Measurements from ENCODE around the gene CLCN5.

Gene CLCN5

DNA sequence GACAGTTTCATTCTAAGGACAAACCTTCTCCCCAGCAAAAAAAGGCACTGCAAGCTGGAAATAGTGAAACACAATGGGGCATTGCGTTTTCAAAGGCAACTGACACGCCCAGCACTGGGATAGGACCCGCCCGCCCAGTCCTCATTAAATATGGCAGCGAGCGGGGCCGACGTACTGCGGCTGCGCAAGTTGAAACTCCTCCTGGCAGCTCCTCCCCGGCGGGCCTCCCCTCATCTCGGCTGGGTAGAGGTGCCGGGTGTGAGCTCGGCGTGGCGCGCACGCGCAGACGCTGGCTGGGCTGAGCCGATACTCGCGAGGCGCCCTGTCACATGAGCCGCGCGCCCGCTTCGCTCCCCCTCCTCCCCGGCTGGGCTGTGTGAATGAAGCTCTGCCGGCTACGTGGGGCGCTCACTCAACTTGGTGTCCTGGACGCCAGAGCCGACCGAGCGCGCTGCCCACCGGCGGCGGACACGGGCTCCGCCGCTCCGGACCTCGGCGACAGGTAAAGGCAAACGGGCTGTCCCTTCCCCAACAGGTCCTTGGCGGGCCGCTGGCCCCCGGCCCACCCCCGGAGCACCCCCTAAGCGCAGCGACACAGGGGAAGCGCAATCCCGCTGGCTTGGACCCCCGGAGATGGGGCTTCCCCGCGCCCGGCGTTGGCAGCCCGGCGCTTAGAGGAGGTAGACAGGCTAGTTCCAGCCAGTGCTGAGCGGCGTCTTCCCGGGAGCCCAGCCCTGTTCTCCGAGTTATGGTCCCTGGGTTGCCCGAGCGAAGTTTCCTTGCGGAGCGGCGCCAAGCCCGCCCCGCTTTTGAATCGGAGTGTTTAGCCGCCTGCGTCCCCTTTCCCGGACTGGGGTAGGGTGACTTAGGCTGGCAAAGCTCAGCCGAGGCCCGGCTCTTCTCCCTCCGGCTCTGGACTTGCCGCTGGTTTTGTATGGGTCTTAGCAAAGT is at the start of gene CLCN5:
CLCN5 (plus strand) TSS at position 306 of the 951 bp plus-strand sequence. CDS start 2,703 bp downstream, outside the sequence.
- peak; percentile 83 for DNase-seq (ENCODE audit: low read depth)

DNA sequence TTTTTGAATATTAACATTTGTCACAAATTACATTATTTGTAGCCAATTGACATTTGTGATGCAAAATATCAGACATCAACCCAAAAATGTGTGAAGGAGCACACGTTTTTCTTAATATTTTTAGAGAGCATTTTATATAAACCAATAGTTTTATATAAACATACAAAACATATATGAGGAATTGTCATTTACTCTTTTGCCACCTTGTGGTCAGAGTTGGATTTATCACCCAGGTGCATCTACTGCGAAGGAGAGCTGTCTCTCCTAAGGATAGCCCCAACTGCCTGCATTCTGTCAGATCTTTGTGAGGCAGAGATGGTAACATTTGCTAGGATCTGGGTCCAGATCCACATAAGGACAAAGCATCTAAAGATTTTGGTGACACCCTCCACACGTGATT is 45.6 kb upstream of the CLCN5 start:
- no peak for DNase-seq (ENCODE audit: low read depth)

DNA sequence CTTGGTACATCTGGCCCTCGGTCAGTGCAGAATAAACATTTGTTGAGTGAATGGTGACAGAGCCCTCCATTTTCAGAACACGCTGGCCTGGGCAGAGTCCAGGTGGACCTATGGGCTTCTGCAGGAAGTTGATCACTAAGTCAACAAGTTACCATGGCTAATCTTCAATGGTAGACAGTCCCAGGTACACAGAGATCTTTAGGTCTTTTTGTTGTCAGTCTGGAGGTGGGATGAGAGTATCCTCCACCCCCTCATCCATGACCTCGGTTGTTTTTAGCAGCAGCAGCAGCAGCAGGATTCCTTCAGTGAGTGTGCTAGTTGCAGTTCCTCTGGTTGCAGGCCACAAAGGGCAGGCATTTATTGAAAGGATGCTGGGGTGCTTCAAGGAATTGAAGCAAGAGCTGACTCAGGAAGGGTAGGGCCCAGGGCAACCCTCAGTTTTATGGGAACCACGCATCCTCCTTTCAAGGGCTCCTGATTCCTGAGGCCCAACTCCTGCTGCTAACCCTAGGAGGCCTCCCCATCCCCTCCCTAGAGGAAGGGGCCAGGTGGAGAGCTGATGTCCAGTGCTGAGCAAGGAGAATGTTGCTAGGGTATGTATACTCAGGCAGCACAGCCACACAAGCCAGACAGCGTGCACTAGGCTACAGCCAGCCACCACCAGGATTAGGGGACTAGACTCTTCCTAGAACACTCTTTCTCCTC is 44.8 kb upstream of the CLCN5 start:
- no peak for DNase-seq (ENCODE audit: low read depth)

DNA sequence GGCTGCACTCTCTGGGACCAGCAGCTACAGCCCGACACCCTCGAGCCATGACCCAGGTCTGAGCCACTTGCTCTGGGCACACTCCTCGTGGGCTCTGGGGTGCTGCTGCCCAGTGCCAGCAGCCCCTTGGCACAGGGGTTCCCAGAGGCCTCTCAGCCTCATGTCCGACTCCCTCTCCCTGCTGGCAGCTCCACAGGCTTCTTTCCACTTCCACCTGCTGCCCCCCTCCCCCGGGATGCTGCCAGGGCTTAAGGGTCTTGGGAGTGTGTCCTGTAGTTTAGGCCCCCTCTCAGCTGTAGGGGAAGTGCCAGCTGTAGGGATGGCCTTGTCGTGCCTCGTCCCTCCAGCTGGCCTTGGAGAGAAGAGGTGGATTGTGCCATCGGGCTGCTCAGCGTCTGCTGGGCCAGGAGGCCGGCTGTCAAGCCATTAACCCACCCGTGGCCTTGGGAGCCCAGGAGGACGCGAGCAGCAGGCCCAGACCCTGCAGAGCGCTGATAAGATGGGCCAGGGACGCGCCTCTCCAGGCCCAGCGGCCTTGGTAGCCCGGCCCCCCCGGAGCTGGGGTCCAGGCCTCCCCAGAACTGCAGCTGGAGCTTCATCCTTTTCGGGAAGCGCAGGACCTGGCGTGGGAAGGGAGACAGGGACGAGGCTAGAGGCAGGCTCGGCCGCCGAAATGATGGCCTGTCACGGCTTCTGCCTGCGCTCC is 44.1 kb upstream of the CLCN5 start:
- DNase-seq (ENCODE audit: low read depth), result no peak

DNA sequence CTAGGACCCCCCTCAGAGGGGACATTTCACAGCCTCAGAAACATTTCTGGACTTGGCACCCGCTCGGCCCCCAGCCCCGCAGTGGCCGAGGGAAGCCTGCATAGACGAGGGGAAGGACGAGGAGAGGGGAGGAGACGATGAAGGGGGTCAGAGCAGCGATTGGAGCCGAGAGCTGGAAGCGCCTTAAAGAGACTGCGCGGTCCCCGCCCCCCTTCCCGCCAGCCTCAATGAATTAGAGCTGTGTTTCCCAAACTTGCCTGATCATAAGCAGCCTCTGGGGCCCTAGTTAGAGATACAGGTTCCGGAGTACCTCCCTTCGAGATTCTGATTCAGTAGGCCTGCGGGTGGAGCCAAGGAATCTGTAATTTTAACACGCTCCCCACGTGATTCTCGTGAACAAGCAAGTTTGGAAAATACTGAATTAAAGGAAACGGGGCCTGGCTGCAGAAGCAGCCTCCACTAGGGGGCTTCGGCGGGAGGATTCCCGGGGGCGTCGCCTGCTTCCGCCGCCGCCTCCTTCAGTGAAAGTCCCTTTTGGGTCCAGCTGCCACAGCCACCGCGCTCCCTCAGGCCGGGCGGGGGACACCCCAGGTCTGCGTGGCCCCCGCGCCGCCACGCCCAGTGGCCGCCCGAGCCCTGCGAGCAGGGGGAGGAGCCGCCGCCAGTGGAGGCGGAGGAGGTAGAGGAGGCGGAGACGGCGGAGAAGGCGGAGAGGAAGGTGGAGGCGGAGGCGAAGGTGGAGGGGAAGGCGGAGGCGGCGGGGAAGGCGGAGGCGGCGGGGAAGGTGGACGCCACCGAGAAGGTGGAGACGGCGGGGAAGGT is 43.4 kb upstream of the CLCN5 start, which contains the start of gene USP27X:
USP27X (plus strand) TSS at position 651 of the 822 bp plus-strand sequence. CDS start 824 bp downstream, outside the sequence.
- peak; percentile 49 for DNase-seq (ENCODE audit: low read depth)

DNA sequence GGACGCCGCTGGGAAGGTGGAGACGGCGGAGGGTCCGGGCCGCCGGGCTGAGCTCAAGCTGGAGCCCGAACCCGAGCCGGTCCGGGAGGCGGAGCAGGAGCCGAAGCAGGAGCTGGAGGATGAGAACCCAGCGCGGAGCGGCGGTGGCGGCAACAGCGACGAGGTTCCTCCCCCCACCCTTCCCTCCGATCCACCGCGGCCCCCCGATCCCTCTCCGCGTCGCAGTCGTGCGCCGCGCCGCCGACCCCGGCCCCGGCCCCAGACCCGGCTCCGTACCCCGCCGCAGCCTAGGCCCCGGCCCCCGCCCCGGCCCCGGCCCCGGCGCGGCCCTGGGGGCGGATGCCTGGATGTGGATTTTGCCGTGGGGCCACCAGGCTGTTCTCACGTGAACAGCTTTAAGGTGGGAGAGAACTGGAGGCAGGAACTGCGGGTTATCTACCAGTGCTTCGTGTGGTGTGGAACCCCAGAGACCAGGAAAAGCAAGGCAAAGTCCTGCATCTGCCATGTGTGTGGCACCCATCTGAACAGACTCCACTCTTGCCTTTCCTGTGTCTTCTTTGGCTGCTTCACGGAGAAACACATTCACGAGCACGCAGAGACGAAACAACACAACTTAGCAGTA is 42.6 kb upstream of the CLCN5 start:
- DNase-seq (ENCODE audit: low read depth), result no peak

DNA sequence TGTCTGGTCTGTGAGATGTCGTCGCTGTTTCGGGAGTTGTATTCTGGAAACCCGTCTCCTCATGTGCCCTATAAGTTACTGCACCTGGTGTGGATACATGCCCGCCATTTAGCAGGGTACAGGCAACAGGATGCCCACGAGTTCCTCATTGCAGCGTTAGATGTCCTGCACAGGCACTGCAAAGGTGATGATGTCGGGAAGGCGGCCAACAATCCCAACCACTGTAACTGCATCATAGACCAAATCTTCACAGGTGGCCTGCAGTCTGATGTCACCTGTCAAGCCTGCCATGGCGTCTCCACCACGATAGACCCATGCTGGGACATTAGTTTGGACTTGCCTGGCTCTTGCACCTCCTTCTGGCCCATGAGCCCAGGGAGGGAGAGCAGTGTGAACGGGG is 41.7 kb upstream of the CLCN5 start:
- no peak for DNase-seq (ENCODE audit: low read depth)

DNA sequence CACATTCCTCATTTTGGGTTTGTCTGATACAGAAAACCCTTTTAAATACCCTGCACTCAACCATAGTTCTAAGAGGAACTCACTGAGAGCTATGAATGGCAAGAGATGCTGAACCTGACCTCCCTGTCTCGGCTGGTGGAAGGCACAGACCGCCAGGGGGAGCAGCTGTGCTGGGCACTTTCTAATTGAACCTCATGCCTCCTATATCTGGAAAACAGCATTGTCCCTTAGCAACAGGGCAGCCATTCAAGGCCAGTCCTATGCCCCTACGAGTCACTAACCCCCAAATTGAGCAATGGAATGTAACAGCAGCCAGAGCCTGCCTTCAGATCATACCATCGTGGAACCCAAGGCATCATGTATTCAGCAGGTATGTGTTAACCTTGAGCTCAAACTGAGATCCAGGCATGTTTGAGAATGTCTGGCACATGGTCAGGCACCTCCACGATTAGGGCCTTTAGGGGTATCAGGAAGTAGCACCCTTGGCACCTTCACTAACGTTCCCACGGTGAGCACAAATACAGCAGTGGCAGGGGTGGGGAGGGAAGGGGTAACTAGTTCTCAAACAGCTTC is 38.0 kb upstream of the CLCN5 start:
- peak; percentile 10 for DNase-seq (ENCODE audit: low read depth)

DNA sequence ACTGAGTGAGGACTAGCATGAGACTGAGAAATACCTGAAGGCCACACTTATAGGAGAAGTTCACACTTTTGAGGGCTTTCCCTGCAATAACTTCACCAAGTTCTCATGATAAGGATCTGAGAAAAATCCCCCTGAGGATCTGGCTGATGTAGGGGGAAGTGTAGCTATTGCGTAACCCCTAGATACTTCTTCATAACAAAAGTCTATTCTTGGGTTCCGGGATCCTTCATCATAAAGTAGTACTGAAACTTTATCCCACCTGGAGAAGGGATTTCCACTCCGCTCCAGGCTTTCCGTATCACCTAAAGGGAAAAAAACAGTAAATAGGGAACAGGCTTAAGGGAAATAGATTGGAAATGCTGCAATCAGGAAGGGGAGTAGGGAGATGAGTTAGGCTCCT is 29.9 kb upstream of the CLCN5 start:
- DNase-seq (ENCODE audit: low read depth), result no peak

DNA sequence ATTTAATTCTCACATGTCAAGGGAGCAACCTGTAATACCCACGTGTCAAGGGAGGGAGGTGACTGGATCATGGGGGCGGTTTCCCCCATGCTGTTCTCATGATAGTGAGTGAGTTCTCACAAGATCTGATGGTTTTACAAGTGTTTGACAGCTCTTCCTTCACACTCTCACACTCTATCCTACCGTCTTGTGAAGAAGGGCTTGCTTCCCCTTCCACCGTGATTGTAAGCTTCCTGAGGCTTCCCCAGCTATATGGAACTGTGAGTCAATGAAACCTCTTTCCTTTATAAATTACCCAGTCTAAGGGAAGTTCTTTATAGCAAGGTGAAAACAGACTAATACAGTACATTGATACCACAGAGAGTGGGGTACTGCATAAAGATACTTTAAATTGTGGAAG is 25.4 kb upstream of the CLCN5 start:
- DNase-seq (ENCODE audit: low read depth), result no peak

DNA sequence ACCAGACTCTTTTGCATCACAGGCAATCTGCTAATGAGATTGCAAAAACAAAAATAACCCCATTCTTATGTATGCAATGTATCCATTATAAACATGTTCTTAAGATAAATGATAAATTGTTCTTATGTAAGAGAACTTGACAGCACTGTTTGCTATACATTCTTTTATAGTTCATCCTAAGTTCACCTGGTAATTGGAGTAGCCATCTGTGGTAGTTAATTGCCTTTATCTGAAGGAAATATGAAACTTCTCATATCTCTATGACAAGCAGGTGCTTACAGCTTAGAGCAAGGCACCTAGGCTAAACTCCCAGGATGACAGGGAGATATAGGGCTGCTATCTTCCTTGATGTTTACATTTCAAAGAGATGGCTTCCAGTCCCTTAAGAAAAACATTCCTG is 21.3 kb upstream of the CLCN5 start:
- no peak for DNase-seq (ENCODE audit: low read depth)

DNA sequence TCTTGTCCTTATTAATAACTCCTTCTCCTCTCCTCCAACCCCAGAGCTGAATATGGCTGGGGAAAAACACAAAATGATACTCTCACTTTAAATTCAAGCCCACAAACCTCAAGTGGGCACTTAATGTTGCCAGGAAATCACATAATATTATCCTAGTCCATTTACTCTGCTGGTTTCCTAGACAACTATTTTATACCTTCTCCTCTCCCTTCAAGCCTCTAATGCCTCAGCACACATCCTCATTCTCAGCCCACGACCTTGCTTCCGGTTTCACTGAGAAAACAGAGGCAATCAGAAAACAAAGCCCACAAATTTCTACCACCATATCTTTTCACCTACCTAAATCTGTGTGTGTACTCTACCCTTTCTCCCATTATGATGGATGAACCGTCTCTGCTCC is 12.1 kb upstream of the CLCN5 start:
- no peak for DNase-seq (ENCODE audit: low read depth)

DNA sequence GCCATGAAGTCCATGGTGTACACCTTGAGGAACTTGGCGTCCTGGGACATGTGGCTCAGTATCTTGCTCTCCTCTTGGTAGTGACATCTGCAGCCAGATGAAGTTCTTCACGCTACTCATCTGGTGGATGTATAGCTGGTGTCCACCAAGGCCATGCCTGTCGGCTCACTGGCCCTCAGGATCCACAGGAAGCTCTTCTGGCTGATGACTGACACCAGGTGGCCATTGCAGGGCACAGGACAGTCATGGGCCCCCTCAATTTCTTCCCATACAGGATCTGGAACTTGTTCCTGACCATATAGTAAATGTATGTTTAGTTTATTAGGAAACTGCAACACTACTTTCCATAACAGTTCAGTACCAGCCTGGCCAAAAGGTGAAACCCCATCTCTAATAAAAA is 10.3 kb upstream of the CLCN5 start:
- no peak for DNase-seq (ENCODE audit: low read depth)

DNA sequence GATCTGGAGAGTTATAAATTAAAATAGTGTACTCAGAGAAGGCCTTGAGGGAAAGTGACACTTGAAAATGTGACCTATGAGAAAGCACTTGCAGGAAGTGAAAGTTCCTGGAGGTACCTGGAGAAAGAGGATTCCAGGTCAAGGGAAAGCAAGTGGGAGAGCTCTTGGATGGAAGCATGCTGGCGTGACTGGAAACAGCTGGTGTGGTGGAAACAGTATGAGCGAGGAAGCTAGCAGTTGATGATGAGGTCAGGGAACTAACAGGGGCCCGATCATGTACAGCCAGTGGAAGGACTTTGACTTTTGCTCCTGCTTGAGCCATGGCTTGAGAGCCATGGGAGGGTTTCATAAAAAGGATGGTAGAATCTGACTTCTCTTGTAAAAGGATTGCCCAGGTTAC is 9.5 kb upstream of the CLCN5 start:
- no peak for DNase-seq (ENCODE audit: low read depth)

DNA sequence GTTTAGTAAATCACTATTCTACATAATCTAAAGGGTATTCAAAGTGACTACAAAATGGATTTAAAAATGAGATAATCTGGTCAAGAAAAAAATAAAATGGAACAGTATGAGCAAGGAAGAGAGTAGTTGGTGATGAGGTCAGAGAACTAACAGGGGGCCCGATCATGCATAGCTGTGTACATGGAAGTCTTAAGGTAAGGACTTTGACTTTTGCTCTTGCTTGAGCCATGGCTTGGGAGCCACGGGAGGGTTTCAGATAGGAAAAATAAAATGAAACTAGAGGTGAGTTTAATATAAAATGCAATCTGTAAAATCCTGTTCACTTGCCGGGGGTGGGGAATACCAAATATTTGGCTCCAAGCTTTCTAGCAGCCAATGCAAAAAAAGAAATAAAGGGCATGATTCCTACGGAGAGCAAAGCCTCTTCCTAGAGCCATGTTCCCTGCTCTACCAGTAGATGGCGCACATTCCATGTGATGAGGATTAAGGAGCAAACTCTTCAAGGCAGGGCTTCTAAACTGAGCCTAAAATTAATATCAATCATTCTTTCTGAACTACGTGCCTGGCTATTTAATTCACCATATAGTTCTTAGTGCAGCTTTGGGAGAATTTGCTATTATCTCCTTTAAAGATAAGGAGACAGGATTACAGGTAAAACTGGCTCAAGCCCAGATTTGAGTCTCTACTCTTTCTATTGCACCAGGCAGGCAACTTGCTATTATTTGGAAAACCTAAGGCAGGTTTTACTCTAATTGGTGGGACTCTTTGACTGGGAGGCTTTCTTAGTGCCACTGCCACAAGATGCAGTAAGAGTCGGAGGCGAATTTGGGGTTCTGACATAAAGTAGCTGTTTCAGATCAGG is 6.8 kb upstream of the CLCN5 start:
- peak; percentile 16 for DNase-seq (ENCODE audit: low read depth)

DNA sequence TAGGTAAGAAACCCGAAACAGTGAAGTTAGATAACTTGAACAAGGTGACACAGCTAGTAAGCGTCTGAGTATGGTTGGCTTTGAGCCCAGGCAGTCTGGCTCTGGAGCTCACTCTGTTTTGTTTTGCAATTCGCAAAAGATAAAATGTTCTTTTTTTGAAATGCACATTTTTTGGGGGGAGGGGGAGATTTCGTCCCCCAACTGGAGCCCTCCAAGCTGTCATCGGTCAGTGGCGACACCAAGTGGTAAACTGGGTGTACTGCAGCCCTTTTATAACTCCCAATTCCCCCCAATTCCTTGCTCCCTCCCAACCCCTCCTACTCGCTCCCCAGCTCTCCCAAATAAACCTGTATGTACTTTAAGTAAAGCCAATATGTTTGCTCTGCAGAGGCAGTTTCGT is 2.8 kb upstream of the CLCN5 start:
- DNase-seq (ENCODE audit: low read depth), result no peak

DNA sequence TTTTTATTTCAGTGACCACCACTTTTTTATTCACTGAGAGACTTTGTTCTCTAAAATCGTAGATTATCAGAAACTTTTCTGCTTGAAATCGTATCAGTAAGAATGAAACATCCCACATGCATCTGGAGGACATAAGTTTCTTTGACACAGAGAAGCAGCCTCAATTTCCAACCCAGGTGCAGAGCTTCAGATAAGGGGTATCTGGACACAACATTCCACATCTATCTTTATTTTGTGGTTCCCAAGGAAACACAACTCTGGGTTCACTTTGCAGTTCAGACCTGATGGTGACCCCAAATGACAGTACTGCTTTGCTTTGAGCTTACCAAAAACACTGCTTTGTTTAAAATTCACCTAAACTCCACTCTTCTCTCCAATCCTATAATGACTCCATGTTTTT is 1.3 kb upstream of the CLCN5 start:
- no peak for DNase-seq (ENCODE audit: low read depth)

DNA sequence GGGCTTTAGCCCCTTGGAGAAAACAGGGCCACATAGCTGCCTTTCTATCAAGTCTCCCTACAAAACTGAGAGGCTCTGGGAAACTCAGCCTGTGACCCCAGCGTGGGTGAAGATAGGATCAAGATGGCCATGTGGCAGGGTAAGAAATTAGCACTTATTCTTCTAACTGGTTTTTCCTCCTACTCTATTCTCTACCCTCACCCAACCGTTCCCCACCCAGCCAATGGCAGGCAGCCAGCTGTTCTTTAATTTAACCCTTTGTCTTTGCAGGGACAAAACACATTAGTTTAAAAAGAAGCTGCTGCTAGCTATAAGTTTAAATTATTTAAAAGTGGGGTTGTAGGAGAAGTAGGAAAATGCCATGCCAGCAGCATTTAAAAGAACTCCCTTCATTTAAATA is 2.8 kb downstream of the CLCN5 start:
- DNase-seq (ENCODE audit: low read depth), result no peak

DNA sequence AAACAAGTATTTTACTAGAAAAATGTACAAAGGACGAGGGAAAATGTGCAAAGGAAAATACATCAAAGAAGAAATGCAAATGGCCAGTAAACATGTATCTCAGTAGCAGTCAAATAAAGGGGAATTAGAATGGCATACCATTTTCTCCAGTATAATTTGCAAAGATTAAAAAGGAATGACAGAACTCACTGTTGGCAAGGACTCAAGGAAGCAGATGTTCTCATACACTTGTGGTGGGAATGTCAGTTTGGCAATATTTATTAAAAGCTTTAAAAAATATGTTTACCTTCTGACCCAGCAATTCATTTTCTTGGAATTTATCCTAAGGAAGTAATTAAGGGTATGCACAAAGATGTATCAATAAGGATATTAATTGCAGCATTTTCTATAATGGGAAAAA is 7.6 kb downstream of the CLCN5 start:
- DNase-seq (ENCODE audit: low read depth), result peak; percentile 18

DNA sequence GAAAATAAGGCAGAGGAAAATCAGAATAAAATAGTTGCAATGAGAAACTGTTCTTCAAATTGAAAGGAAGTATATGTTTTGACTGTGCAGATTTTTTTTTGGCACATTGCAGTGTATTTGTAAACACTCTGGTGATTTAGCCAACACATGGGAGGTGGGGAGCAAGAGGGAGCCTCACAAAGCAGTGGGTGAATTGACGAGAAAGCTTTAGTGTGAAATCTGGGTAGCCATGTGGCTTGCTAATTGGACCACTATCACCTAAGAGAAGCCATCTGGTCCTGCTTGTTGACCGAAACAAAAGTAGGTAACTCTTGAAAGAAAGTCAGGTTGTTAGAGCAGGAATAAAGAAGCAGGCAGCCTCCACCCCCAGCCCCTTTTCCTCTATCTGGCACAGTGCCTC is 10.4 kb downstream of the CLCN5 start:
- DNase-seq (ENCODE audit: low read depth), result no peak

Measured in GM04504 (cell line).